Activated naive CD8-positive, alpha-beta T cell treated with anti-CD3 and anti-CD28 coated beads for 36 hours (primary cell): ENCODE measurements around the gene MTA1. TPM values are rescaled to one million over a fixed set of nuclear protein-coding genes. Genes with fewer than 3 reads are reported as not detected.

Experiments
- DNase-seq: peaks from one replicate; pipeline ENCODE4 v3.0.0; 2021
- H3K27ac Mint-ChIP-seq: one replicate; pipeline ENCODE4 v1.8.0; 2022; ENCODE audit warnings: mild to moderate bottlenecking, moderate library complexity, mixed read lengths
- H3K27me3 Mint-ChIP-seq: one replicate; pipeline ENCODE4 v1.8.0; 2022; ENCODE audit warnings: mild to moderate bottlenecking, mixed read lengths
- H3K36me3 Mint-ChIP-seq: one replicate; pipeline ENCODE4 v1.8.0; 2021; ENCODE audit warnings: mild to moderate bottlenecking, mixed read lengths
- H3K4me1 Mint-ChIP-seq: one replicate; pipeline ENCODE4 v1.8.0; 2021; ENCODE audit warnings: mixed read lengths
- H3K4me3 Mint-ChIP-seq: one replicate; pipeline ENCODE4 v1.8.0; 2022; ENCODE audit warnings: mild to moderate bottlenecking, moderate library complexity, mixed read lengths
- H3K9me3 Mint-ChIP-seq: one replicate; pipeline ENCODE4 v1.8.0; 2022; ENCODE audit warnings: mixed read lengths
- total RNA-seq, 2 experiments: library from RNA; stranded (reverse); gene quantifications; one replicate each; pipeline ENCODE4 v1.2.3, GENCODE V29; 2021

MTA1 gene
- total RNA-seq, 2 experiments from 2014 or later = 148 to 149 TPM

- no peaks in the 10 kb centered on the region for H3K36me3 Mint-ChIP-seq
- H3K9me3 Mint-ChIP-seq = peaks cover 3% of the 10 kb centered on the region
- H3K27me3 Mint-ChIP-seq = peaks cover 25% of the 10 kb centered on the region
- H3K27ac Mint-ChIP-seq = no peak overlapping the region
- DNase-seq = peak; percentile 50
- H3K4me1 Mint-ChIP-seq = peaks cover 5% of the 10 kb centered on the region
- no peak overlapping the region for H3K4me3 Mint-ChIP-seq
Measured at GRCh38 chr14:105473677-105474482, 54.3 kb downstream of the MTA1 start.

- Mint-ChIP-seq H3K9me3 (peaks cover 3% of the 10 kb centered on the region), H3K27me3 (peaks cover 28% of the 10 kb centered on the region), H3K4me1 (peaks cover 6% of the 10 kb centered on the region), H3K27ac (no peak within 1 kb of the TSS), H3K4me3 (peak within 1 kb of the TSS; percentile 42), H3K36me3 (no peaks in the 10 kb centered on the region)
- DNase-seq = peak; percentile 57
Measured at GRCh38 chr14:105474483-105475268, 55.0 kb downstream of the MTA1 start, which contains the start of gene CRIP2. Gene CRIP2, plus strand, starts transcription at chr14:105474821. Its CDS starts 42 bp downstream, at chr14:105474863.

- DNase-seq = no peak
- no peak overlapping the region for H3K27ac Mint-ChIP-seq
- peaks cover 3% of the 10 kb centered on the region for H3K9me3 Mint-ChIP-seq
- peaks cover 10% of the 10 kb centered on the region for H3K4me1 Mint-ChIP-seq
- peak overlapping the region; percentile 42 for H3K4me3 Mint-ChIP-seq
- H3K27me3 Mint-ChIP-seq = peaks cover 33% of the 10 kb centered on the region
- no peaks in the 10 kb centered on the region for H3K36me3 Mint-ChIP-seq
Measured at GRCh38 chr14:105475269-105476096, 55.9 kb downstream of the MTA1 start.

GRCh38 chr14:105476097-105476830 lies 56.6 kb downstream of the MTA1 start:
- Mint-ChIP-seq H3K4me3 (no peak overlapping the region), H3K36me3 (no peaks in the 10 kb centered on the region), H3K9me3 (peaks cover 3% of the 10 kb centered on the region), H3K27me3 (peaks cover 33% of the 10 kb centered on the region), H3K4me1 (peaks cover 14% of the 10 kb centered on the region), H3K27ac (no peak overlapping the region)
- no peak for DNase-seq

GRCh38 chr14:105476831-105477659 lies 57.4 kb downstream of the MTA1 start:
- peak overlapping the region; percentile 40 for H3K4me3 Mint-ChIP-seq
- H3K36me3 Mint-ChIP-seq = no peaks in the 10 kb centered on the region
- no peak for DNase-seq
- H3K27me3 Mint-ChIP-seq = peaks cover 33% of the 10 kb centered on the region
- no peak overlapping the region for H3K27ac Mint-ChIP-seq
- H3K4me1 Mint-ChIP-seq = peaks cover 17% of the 10 kb centered on the region
- peaks cover 3% of the 10 kb centered on the region for H3K9me3 Mint-ChIP-seq

- H3K4me1 Mint-ChIP-seq = peaks cover 23% of the 10 kb centered on the region
- no peak overlapping the region for H3K27ac Mint-ChIP-seq
- H3K27me3 Mint-ChIP-seq = peaks cover 33% of the 10 kb centered on the region
- no peak overlapping the region for H3K4me3 Mint-ChIP-seq
- H3K9me3 Mint-ChIP-seq = peaks cover 3% of the 10 kb centered on the region
- no peaks in the 10 kb centered on the region for H3K36me3 Mint-ChIP-seq
- no peak for DNase-seq
Measured at GRCh38 chr14:105477660-105478397, 58.2 kb downstream of the MTA1 start.

- peaks cover 33% of the 10 kb centered on the region for H3K27me3 Mint-ChIP-seq
- H3K36me3 Mint-ChIP-seq = no peaks in the 10 kb centered on the region
- H3K4me3 Mint-ChIP-seq = no peak overlapping the region
- H3K9me3 Mint-ChIP-seq = peaks cover 3% of the 10 kb centered on the region
- H3K4me1 Mint-ChIP-seq = peaks cover 23% of the 10 kb centered on the region
- no peak for DNase-seq
- H3K27ac Mint-ChIP-seq = no peak overlapping the region
Measured at GRCh38 chr14:105478398-105479251, 59.0 kb downstream of the MTA1 start.

- peak overlapping the region; percentile 38 for H3K4me3 Mint-ChIP-seq
- no peaks in the 10 kb centered on the region for H3K36me3 Mint-ChIP-seq
- peaks cover 27% of the 10 kb centered on the region for H3K4me1 Mint-ChIP-seq
- H3K27me3 Mint-ChIP-seq = peaks cover 33% of the 10 kb centered on the region
- H3K27ac Mint-ChIP-seq = no peak overlapping the region
- H3K9me3 Mint-ChIP-seq = peaks cover 3% of the 10 kb centered on the region
- no peak for DNase-seq
Measured at GRCh38 chr14:105479431-105480158, 60.0 kb downstream of the MTA1 start.

- no peak for DNase-seq
- Mint-ChIP-seq H3K4me1 (peaks cover 30% of the 10 kb centered on the region), H3K27ac (no peak overlapping the region), H3K9me3 (peaks cover 3% of the 10 kb centered on the region), H3K4me3 (no peak overlapping the region), H3K27me3 (peaks cover 32% of the 10 kb centered on the region), H3K36me3 (no peaks in the 10 kb centered on the region)
Measured at GRCh38 chr14:105480199-105480746, 60.6 kb downstream of the MTA1 start.

GRCh38 chr14:105480807-105481801 lies 61.5 kb downstream of the MTA1 start:
- Mint-ChIP-seq H3K27ac (peak overlapping the region; percentile 96), H3K9me3 (peaks cover 3% of the 10 kb centered on the region)

More at GRCh38 chr14:105480807-105481801, 61.5 kb downstream of the MTA1 start:
- peaks cover 36% of the 10 kb centered on the region for H3K4me1 Mint-ChIP-seq
- H3K27me3 Mint-ChIP-seq = peaks cover 24% of the 10 kb centered on the region
- H3K36me3 Mint-ChIP-seq = no peaks in the 10 kb centered on the region
- peak; percentile 92 for DNase-seq
- H3K4me3 Mint-ChIP-seq = peak overlapping the region; percentile 70
